ENCODE measurements around the gene GPSM1. TPM values are rescaled to one million over a fixed set of nuclear protein-coding genes. Genes with fewer than 3 reads are reported as not detected.
A peak's percentile ranks its signal among the peaks of the same experiment; 100 is the strongest.

GPSM1 gene
- total RNA-seq, 1 donor from 2014 or later: 6.2 TPM

GRCh38 chr9:136296434-136297015, 30.8 kb upstream of the GPSM1 start:
- H3K4me3 ChIP-seq: no peak overlapping the region
- H3K4me2 ChIP-seq: no peak overlapping the region
- no peaks in the 10 kb centered on the region for H4K20me1 ChIP-seq (ENCODE audit: low read depth)
- no peaks in the 10 kb centered on the region for H3K9me3 ChIP-seq (ENCODE audit: low read depth)
- no peak for DNase-seq (ENCODE audit: low spot score)
- Mint-ChIP-seq H3K4me3 (no peak overlapping the region), H3K36me3 (no peaks in the 10 kb centered on the region), H3K9me3 (no peaks in the 10 kb centered on the region), H3K27me3 (ENCODE audit: insufficient read depth, low read depth) (no peaks in the 10 kb centered on the region), H3K4me1 (peaks cover 15% of the 10 kb centered on the region), H3K27ac (no peak overlapping the region)
- no peaks in the 10 kb centered on the region for H3K27me3 ChIP-seq
- H2AFZ ChIP-seq (replicated peaks): no peak overlapping the region
- peaks cover 5% of the 10 kb centered on the region for H3F3A ChIP-seq (ENCODE audit: low read depth)
- no peak overlapping the region for H3K27ac ChIP-seq
- H3K36me3 ChIP-seq: no peaks in the 10 kb centered on the region
- TF ChIP-seq EZH2 (IDR thresholded peaks at IDR 0.05) (no peak), CTCF (IDR thresholded peaks at IDR 0.05) (no peak), EZH2phosphoT487 (IDR thresholded peaks at IDR 0.05) (no peak)
- no peaks in the 10 kb centered on the region for H3K4me1 ChIP-seq
- no peak overlapping the region for H3K9ac ChIP-seq
- H3K79me2 ChIP-seq (ENCODE audit: low read depth): no peaks in the 10 kb centered on the region

DNA sequence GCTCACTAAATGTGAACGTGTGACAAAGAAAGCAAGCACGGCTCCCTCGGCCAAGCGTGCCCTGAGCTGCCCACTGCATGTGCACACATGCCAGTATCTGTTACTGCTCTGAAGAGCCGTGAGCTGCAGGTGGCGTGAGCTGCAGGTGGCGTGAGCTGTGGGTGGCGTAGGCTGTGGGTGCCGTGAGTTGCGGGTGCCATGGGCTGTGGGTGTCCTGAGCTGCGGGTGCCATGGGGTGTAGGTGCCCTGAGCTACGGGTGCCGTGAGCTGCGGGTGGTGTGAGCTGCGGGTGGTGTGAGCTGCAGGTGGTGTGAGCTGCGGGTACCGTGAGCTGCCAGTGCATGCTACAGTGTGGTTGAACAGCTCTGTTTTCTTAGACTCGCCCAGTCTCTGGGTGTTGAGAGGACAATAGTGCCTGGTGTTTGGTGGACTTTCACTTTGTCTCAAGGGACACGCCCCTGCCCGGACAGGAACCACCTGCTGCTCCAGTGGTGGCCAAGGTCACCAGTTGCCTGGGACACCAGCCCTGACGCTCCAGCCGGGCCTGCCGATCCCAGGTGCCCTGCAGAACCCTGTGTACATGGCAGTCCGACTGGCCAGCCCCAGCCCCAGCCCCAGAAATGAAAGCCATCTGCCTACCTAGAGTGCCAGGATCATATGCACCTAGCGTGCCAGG, 30.2 kb upstream of the GPSM1 start:
- H3K9me3 Mint-ChIP-seq: no peaks in the 10 kb centered on the region
- H3K4me1 ChIP-seq: no peaks in the 10 kb centered on the region
- no peak for TF ChIP-seq EZH2 (IDR thresholded peaks at IDR 0.05)
- no peak for TF ChIP-seq CTCF (IDR thresholded peaks at IDR 0.05)
- TF ChIP-seq EZH2phosphoT487 (IDR thresholded peaks at IDR 0.05): no peak
- no peaks in the 10 kb centered on the region for H3K79me2 ChIP-seq (ENCODE audit: low read depth)
- H3K4me3 ChIP-seq: no peak overlapping the region
- H3K9ac ChIP-seq: no peak overlapping the region
- no peaks in the 10 kb centered on the region for H3K36me3 Mint-ChIP-seq
- no peak overlapping the region for H2AFZ ChIP-seq (replicated peaks)
- H3K36me3 ChIP-seq: no peaks in the 10 kb centered on the region
- no peaks in the 10 kb centered on the region for H4K20me1 ChIP-seq (ENCODE audit: low read depth)
- H3F3A ChIP-seq (ENCODE audit: low read depth): peaks cover 5% of the 10 kb centered on the region
- no peak overlapping the region for H3K4me2 ChIP-seq
- H3K4me1 Mint-ChIP-seq: peaks cover 15% of the 10 kb centered on the region
- H3K27me3 ChIP-seq: no peaks in the 10 kb centered on the region
- no peak overlapping the region for H3K4me3 Mint-ChIP-seq
- H3K27ac ChIP-seq: no peak overlapping the region
- DNase-seq (ENCODE audit: low spot score): no peak
- H3K27me3 Mint-ChIP-seq (ENCODE audit: insufficient read depth, low read depth): no peaks in the 10 kb centered on the region
- no peaks in the 10 kb centered on the region for H3K9me3 ChIP-seq (ENCODE audit: low read depth)
- no peak overlapping the region for H3K27ac Mint-ChIP-seq

GRCh38 chr9:136297766-136298735, 29.3 kb upstream of the GPSM1 start:
- Histone ChIP-seq H2AFZ (replicated peaks) (no peak overlapping the region), H3K27me3 (no peaks in the 10 kb centered on the region), H3F3A (ENCODE audit: low read depth) (peaks cover 5% of the 10 kb centered on the region), H3K9ac (no peak overlapping the region), H3K4me1 (no peaks in the 10 kb centered on the region), H3K79me2 (ENCODE audit: low read depth) (no peaks in the 10 kb centered on the region), H3K4me3 (no peak overlapping the region), H3K27ac (no peak overlapping the region), H3K4me2 (no peak overlapping the region), H4K20me1 (ENCODE audit: low read depth) (no peaks in the 10 kb centered on the region), H3K9me3 (ENCODE audit: low read depth) (no peaks in the 10 kb centered on the region), H3K36me3 (no peaks in the 10 kb centered on the region)
- no peak for DNase-seq (ENCODE audit: low spot score)
- Mint-ChIP-seq H3K27me3 (ENCODE audit: insufficient read depth, low read depth) (peaks cover 3% of the 10 kb centered on the region), H3K9me3 (no peaks in the 10 kb centered on the region), H3K4me3 (no peak overlapping the region), H3K36me3 (no peaks in the 10 kb centered on the region), H3K27ac (peak overlapping the region; percentile 57), H3K4me1 (peaks cover 15% of the 10 kb centered on the region)
- TF ChIP-seq EZH2 (IDR thresholded peaks at IDR 0.05) (no peak), EZH2phosphoT487 (IDR thresholded peaks at IDR 0.05) (no peak), CTCF (IDR thresholded peaks at IDR 0.05) (no peak)
